Islet precursor cell (in vitro differentiated cells): ENCODE measurements around the gene ESPL1.
"Not testable (repeated sequence)": the region's sequence is repeated elsewhere in the genome, so short reads cannot be mapped to it uniquely, and the experiment has no call there.

Experiments
- DNase-seq: peaks from one replicate; pipeline ENCODE4 v3.0.0-alpha.2; 2018

The ESPL1 gene

DNA sequence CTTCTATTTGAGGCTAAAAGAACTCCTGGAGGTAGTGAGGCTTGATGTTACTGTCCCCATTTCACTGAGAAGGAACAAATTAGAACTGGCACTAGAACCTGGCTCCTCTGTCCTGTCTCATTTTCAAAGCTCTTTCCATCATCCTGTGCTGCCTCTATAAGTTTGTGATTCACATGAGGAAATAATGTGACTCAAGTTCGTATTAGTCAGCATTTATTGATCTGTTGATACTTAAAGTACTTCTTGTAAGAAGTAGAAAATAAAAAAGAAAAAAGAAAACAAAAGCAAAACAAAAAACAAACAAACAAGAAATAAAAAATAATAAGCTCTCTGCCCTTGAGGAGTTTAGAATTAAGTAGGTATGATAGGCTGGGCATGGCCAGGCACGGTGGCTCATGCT is 2.3 kb upstream of the ESPL1 start:
- DNase-seq: no peak

DNA sequence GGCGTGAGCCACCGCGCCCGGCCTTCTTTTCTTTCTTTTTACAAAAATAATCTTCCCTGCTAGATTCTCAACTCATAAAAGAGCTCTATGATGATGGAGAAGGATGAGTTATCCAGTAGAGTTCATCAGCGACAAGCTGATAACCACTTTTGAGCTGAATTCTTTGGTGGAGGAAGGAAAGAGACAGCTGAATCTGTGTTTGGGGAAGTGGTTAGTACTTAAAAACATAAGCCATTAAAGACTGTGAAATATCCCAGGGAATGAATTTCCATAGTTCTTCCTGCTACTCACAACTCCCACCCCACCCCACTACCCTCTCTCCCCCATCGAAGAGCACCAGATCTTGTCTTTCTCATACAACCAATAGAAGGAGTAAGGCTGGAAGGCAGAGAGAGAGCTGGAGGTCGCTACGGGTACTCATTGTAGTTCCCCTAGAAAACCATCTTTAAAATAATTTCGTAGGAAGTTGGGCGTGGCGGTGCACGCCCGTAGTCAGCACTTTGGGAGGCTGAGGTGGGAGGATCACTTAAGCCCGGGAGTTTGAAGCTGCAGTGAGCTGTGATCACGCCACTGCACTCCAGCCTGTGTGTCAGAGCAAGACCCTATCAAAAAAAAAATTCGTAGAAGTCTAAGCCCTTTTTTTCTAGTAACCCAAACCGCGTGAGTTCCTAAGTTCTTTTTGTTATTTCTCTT is 647 bp upstream of the ESPL1 start:
- no peak for DNase-seq

DNA sequence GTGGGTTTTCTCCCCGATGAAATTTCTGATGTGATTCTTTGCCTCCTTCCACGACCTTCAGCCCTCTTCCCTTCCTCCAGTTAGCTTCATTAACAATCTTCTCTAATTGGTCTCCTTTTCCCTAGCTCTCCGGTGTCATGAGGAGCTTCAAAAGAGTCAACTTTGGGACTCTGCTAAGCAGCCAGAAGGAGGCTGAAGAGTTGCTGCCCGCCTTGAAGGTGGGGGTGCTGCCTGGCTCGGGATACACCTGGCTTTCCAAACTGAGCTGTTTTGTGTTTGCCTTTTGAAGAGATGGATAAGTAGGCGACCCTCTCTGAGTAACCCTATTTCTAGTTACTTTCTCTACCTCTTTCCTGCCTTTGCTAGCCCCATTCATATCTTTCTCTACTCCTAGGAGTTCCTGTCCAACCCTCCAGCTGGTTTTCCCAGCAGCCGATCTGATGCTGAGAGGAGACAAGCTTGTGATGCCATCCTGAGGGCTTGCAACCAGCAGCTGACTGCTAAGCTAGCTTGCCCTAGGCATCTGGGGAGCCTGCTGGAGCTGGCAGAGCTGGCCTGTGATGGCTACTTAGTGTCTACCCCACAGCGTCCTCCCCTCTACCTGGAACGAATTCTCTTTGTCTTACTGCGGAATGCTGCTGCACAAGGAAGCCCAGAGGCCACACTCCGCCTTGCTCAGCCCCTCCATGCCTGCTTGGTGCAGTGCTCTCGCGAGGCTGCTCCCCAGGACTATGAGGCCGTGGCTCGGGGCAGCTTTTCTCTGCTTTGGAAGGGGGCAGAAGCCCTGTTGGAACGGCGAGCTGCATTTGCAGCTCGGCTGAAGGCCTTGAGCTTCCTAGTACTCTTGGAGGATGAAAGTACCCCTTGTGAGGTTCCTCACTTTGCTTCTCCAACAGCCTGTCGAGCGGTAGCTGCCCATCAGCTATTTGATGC is 797 bp downstream of the ESPL1 start:
- DNase-seq: no peak

DNA sequence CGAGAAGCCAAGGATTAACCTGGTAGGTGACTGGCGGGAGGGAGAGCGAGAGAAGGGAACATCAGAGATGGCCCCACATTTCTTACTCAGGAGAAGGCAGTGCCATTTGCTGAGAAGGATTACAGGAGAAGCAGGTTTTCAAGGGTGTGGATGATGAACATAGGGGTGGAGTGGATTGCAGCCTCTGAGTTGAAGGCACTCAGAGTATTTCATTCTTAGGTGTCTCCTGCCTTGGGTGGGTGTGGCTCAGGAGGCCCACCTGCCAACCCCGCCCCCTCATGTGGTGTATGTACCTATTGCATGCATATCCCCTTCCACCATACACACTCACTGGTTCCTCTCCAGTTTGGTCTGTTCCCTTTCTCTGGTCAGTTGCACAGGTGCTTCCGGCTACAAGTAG is 6.3 kb downstream of the ESPL1 start:
- no peak for DNase-seq

DNA sequence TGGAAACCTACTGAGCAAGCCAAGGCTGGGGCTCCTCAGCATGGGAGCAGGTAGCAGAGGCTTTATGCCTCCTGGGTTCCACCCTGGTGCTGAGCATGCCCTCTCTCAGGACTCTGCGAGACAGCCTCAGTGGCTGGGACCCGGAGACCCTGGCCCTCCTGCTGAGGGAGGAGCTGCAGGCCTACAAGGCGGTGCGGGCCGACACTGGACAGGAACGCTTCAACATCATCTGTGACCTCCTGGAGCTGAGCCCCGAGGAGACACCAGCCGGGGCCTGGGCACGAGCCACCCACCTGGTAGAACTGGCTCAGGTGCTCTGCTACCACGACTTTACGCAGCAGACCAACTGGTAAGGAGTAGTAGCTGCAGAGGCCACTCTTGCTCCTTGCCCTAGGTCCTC is 8.4 kb downstream of the ESPL1 start:
- DNase-seq: no peak

DNA sequence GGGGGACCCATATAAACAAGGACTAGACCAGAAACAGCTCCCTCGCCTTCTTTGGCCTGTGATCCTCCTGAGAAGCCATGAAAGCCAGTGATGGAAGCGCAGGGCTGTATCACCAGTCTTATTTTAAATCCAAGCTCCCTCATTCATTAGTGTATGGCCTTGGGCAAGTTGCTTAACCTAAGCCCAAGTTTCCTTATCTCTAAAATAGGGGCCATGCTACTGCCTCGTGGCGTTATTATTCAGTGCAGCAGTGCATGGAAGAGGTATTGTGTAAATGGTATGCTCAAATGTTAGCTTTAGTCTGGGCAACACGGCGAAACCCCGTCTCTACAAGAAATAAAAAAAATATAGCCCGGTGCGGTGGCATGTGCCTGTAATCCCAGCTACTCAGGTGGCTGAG is 9.9 kb downstream of the ESPL1 start:
- DNase-seq: no peak

DNA sequence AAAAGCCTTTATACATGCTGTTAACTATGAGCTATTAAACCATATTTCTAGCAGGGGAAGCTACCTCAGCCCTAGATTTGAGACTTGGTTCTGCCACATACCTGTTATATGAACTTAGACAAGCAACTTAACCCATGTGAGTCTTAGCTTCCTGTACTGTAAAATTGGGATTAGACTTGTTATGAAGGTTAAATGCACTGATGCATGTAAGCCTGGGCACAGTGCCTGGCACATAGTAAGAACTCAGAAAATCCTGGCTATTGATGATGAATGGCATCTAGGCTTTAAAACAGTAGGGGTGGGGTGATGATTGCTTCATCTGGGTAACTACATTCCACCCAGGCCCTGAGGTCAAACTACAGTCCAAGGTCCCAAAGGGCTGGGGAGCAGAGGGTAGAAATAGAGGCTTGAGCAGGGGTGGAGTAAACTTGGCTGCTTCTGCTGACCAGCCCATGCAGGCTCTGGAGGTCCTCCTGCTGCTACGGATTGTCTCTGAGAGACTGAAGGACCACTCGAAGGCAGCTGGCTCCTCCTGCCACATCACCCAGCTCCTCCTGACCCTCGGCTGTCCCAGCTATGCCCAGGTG is 11.3 kb downstream of the ESPL1 start:
- DNase-seq: no peak

DNA sequence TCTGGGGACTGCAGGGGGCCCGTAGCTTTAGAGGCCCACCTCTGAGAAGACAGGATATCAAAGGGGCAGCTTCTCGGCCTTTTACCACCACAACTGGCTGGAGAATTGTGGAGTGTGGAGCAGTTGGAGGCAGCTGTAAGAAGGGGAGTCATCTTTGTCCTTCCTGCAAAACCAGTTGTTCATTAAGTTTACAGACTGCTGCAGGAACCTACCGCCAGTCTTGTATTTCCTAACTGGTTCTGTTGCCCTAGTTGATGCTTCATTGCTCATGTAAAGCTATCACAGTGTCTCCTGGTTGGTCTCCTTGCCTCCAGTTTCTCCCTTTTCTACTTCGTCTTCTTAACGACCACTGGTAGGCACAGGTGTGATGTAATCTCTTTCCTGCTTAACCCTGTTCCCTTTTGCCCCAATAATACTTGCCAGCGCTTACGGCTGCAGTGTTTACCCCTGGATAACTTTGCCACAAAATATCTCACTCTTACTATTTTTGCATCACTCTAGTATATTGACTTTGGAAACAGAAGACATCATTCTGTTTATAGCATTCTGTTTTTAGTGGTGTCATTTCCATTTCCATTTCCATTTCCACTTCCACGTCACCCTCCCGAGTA is 11.9 kb downstream of the ESPL1 start:
- no peak for DNase-seq

DNA sequence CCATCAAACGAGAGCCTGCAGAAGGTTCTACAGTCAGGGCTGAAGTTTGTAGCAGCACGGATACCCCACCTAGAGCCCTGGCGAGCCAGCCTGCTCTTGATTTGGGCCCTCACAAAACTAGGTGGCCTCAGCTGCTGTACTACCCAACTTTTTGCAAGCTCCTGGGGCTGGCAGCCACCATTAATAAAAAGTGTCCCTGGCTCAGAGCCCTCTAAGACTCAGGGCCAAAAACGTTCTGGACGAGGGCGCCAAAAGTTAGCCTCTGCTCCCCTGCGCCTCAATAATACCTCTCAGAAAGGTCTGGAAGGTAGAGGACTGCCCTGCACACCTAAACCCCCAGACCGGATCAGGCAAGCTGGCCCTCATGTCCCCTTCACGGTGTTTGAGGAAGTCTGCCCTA is 18.3 kb downstream of the ESPL1 start:
- no peak for DNase-seq

DNA sequence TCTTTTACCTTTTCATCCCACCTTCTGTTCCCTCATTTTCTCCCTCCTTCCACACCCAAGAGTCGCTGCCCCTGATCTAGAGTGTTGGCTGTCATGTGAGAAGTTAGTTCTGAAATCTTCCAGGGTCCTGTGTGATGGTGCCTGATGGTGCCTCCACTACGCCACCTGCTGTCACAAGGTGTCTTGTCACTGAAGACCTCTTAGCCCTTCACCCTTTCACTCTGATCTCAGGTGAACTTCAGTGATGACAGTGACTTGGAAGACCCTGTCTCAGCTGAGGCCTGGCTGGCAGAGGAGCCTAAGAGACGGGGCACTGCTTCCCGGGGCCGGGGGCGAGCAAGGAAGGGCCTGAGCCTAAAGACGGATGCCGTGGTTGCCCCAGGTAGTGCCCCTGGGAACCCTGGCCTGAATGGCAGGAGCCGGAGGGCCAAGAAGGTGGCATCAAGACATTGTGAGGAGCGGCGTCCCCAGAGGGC is 19.7 kb downstream of the ESPL1 start:
- DNase-seq: peak; percentile 85

DNA sequence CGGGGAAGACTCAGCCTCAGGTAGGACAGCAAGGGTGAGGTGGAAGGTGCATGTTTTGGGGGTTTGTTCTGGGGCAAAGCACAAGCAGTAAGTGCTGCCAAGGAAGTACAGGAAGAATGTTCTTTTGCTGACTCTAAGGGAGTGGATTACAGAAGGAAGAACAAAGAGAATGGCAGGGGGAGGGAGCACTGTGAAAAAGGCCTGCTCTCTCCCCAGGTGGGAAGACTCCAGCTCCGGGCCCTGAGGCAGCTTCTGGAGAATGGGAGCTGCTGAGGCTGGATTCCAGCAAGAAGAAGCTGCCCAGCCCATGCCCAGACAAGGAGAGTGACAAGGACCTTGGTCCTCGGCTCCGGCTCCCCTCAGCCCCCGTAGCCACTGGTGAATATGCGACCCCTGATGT is 20.2 kb downstream of the ESPL1 start:
- no peak for DNase-seq

DNA sequence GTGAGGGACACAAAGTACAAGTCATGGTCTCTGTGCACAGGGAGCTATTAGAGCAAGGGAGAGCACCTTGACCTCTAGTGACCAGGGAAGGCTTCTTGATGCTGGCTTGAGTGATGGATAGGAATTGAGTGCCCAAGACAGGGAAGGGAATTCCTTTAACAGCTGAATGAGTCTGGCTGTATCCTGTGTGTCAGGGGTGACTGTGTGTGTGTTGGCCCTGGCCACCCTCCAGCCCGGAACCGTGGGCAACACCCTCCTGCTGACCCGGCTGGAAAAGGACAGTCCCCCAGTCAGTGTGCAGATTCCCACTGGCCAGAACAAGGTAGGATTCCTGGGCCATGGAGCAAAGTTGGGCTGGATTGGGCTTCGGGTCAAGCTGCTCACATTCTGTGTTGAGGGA is 21.8 kb downstream of the ESPL1 start:
- no peak for DNase-seq

DNA sequence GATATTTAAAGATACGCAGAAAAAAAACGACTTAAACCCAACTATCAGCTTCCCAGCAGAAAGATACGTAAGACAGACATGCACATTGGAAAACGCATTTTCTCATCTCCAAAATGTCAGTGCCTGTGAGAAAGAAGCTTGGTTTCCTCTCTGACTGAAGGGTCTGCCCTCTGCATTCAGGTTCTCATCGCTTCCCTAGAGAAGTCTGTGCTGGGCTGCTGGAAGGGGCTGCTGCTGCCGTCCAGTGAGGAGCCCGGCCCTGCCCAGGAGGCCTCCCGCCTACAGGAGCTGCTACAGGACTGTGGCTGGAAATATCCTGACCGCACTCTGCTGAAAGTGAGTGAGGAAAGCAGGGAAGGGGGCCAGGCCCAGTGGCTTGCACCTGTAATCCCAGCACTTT is 22.6 kb downstream of the ESPL1 start:
- DNase-seq: no peak

DNA sequence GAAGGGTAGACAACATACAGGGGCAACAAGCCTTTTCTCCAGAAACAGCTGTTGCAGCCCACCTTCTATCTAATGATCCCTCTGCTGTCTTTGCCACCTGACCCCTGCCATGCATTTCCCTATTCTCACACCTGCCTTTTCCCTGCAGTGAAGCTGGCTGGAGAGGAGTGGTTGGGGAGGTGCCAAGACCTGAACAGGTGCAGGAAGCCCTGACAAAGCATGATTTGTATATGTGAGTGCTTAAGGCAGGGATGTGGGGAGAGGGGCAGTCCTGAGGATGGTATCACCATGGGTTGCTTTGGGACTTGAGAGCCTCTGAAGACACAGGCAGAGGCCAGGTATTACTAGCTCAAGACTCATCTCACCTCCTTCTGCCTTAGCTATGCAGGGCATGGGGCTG is 24.3 kb downstream of the ESPL1 start:
- no peak for DNase-seq

DNA sequence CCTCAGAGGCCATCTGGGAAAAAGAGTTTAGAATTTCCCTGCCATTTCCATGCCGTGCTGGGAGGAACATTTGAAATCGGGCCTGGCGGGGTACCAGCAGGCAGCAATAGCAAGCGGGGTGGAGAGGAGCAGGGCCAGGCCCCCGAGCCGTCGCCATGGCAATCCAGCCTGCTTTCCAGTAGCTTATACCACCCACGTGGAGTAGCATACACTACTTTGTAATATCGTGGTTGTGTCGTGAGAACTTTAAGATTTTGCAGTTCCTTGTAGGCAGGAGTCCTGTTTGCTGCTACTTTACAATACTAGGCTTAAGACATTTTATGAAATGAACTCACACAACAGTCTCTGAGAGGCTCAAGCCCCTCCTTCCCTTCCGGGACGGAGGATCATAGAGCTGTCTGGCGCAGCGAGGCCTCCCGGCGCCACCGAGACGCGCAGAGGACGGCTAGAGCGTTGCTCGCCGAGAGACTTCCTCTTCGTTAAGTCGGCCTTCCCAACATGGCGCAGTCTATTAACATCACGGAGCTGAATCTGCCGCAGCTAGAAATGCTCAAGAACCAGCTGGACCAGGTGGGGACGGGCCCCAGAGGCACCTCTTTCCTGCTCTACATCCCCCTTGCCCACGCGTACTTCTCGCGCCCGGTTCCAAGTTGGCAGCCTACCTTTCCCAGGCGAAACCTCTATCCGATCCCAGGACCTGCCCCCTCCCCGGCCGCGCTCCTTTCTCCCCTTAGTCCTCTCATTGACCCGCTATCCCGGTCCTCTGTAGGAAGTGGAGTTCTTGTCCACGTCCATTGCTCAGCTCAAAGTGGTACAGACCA is 27.2 kb downstream of the ESPL1 start, which contains the start of gene PFDN5:
Gene PFDN5 (plus strand): TSS at position 473 of the 821 bp plus-strand sequence. CDS start 26 bp downstream, at position 499.
- peak; percentile 97 for DNase-seq

DNA sequence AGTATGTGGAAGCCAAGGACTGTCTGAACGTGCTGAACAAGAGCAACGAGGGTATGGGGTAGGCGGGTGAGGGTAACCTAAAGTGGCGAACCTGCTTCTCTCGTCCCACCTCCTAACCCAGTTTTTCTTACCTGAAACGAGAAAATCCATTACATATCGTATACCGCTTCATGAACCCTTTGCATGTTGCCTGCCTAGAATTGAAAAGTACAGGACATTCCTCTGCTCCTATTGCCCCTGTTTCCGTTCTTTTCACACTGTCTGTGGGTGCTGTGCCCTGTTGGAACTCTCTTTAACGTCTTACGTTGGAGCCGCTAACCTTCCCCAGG is 27.8 kb downstream of the ESPL1 start:
- no peak for DNase-seq

DNA sequence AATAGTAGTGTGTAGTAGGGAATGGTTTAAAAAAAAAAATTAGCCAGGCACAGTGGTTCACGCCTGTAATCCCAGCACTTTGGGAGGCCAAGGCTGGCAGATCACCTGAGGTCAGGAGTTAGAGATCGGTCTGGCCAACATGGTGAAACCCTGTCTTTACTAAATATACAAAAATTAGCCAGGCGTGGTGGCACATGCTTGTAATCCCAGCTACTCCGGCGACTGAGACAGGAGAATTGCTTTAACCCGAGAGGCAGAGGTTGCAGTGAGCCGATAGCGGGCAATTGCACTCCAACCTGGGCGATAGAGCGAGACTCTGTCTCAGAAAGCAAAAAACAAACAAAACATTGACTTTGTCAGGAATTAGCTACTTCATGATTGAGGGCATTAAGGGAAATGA is 29.0 kb downstream of the ESPL1 start:
- DNase-seq: not testable (repeated sequence)

DNA sequence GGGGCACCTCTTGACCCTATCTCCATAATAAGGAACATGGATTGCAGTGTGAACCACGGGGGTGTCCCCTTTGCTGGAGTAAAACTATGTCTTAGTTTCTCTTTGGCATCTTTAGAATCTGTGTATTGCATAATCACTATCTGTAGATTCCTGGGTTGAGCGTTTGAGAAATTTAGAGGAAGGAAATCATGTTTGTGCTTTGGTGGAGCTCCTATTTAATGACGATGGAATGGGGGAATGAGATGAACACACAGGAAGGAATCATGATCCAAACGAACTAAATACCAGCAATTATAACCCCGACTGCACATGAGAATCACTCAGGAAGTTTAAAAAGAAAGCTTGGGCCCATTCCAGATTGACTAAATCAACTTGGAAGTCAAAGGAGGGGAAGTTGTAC is 30.1 kb downstream of the ESPL1 start:
- no peak for DNase-seq

DNA sequence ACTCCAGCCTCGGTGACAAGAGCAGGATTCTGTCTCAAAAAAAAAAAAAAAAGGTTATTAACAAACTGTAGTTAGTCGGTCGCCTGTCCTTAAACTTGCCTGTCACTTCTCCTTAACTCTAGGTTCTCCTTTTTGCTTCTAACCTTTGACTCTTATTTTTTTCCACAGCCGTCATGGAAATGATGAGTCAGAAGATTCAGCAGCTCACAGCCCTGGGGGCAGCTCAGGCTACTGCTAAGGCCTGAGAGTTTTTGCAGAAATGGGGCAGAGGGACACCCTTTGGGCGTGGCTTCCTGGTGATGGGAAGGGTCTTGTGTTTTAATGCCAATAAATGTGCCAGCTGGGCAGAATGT is 31.0 kb downstream of the ESPL1 start:
- peak; percentile 86 for DNase-seq

DNA sequence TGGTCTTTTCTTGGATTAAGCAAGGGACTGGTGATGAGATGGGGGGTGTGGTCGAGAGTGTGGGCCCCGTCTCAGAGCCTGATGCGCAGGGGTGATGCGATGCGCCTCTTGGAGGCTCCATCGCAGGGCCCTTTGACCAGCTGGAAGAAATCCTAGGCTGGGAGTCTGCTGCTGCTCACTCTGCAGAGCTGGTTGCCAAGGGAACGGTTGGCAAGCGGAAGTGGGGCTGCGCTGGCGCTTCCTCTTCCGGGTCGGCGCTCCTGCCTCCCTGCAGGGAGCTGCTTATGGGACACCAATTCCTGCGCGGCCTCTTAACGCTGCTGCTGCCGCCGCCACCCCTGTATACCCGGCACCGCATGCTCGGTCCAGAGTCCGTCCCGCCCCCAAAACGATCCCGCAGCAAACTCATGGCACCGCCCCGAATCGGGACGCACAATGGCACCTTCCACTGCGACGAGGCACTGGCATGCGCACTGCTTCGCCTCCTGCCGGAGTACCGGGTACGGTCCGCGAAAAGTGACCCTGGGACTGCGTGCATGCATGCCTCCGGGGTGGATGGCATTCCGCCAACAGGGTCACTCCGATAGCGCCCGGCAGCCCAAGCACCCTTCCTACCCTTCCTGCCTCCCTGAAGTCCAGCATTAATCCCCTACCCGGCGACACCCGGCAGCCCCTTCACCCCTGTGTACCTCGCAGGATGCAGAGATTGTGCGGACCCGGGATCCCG is 31.5 kb downstream of the ESPL1 start, which contains the start of gene MYG1:
Gene MYG1 (plus strand): TSS at position 242 of the 727 bp plus-strand sequence. CDS start 43 bp downstream, at position 285.
- DNase-seq: peak; percentile 98

DNA sequence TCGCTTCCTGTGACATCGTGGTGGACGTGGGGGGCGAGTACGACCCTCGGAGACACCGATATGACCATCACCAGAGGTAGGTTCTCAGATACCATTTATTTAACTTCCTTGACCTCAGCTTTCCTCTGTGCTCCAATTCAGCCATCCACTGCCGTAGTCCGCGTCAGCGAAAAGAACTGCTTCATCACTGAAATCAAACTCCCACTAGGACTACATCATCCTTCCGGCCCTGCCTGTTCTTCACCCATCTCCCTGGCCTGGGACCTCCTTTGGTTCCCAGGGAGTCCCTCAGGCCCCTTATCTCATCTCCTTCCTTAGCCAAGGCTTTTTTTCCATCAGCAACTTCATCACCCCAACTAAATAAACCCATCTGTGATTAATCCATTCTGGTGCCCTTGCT is 32.1 kb downstream of the ESPL1 start:
- DNase-seq: no peak

DNA sequence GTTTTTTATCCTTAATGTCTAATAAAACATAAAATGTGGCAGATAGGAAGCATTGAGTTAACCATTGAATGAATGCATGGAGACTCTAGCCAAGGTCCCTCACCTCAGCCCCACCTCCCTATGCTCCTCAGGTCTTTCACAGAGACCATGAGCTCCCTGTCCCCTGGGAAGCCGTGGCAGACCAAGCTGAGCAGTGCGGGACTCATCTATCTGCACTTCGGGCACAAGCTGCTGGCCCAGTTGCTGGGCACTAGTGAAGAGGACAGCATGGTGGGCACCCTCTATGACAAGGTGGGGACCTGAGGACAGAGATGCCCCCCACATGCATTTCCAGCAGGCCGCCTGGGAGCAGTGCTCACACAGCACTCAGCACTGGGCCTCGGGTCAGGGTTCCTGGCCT is 34.8 kb downstream of the ESPL1 start:
- DNase-seq: no peak
